ENCODE measurements around the gene MIPEP.

MIPEP gene

DNA sequence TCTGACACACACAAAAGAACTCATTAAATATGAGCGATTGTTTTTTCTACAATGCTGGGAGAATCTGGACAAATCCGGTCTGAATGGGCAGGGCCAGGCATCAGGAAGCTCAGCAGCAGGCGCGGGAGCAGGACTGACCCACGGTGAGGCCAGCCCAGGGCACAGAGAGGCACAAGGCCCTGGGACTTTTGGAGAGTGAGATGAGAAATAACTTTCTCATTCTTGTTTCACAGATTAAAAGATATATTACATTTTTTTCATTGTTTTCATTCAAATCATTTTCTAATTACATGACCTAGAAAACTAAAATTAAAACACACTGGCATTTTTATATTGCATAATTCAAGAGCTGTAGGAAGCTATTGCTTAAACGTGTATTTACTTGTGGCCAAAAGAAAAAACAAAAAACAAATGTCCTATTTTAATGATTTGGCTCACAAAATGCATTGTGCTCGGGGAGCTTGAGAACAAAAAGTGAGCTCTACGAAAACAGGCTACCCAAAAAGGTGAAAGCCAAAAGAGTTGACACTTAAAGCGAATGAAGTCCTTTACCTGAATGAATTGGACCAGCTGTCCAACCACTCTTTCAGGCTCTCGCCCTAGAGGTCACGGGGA lies 185.8 kb downstream of the MIPEP start:
- Histone ChIP-seq H3K9ac (no peak overlapping the region), H3K27ac (no peak overlapping the region), H4K20me1 (ENCODE audit: insufficient read depth) (no peaks in the 10 kb centered on the region), H2AFZ (ENCODE audit: low read depth) (no peak overlapping the region), H3K4me3 (IDR thresholded peaks at IDR 0.05; ENCODE audit: insufficient read depth, low read depth, low read length) (no peak overlapping the region), H3K27me3 (ENCODE audit: insufficient read depth, low read depth) (no peaks in the 10 kb centered on the region), H3K36me3 (ENCODE audit: insufficient read depth) (no peaks in the 10 kb centered on the region), H3K4me1 (ENCODE audit: low read depth, poor library complexity, severe bottlenecking) (no peaks in the 10 kb centered on the region), H3K79me2 (ENCODE audit: insufficient read depth, low read depth) (no peaks in the 10 kb centered on the region), H3K4me2 (no peak overlapping the region)
- TF ChIP-seq CTCF (conservative IDR thresholded peaks at IDR 0.05; ENCODE audit: low read depth, low read length), result no peak

DNA sequence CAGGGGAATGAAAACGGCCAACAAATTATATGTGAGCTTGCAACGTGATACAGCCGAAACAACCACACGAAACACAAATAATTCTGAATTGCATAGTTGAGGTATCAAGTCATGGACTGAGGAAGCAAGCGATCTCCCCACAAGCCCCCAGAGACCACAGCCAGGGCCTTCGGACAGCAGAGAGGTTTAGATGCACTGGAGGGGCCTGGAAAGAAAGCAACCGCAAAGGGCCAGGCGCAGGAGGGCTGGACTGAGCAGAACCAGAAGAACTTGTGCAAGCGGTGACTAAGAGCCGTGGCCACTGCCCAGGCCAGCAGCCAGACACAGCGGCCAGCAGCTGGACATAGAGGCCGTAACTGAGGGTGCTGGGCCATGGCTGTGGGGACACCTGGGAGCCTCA lies 187.6 kb downstream of the MIPEP start:
- Histone ChIP-seq H3K27me3 (ENCODE audit: insufficient read depth, low read depth) (no peaks in the 10 kb centered on the region), H3K4me3 (IDR thresholded peaks at IDR 0.05; ENCODE audit: insufficient read depth, low read depth, low read length) (no peak overlapping the region), H3K27ac (no peak overlapping the region), H3K36me3 (ENCODE audit: insufficient read depth) (no peaks in the 10 kb centered on the region), H3K9ac (no peak overlapping the region), H3K79me2 (ENCODE audit: insufficient read depth, low read depth) (no peaks in the 10 kb centered on the region), H3K4me2 (no peak overlapping the region), H4K20me1 (ENCODE audit: insufficient read depth) (no peaks in the 10 kb centered on the region), H2AFZ (ENCODE audit: low read depth) (no peak overlapping the region), H3K4me1 (ENCODE audit: low read depth, poor library complexity, severe bottlenecking) (no peaks in the 10 kb centered on the region)
- no peak for TF ChIP-seq CTCF (conservative IDR thresholded peaks at IDR 0.05; ENCODE audit: low read depth, low read length)

DNA sequence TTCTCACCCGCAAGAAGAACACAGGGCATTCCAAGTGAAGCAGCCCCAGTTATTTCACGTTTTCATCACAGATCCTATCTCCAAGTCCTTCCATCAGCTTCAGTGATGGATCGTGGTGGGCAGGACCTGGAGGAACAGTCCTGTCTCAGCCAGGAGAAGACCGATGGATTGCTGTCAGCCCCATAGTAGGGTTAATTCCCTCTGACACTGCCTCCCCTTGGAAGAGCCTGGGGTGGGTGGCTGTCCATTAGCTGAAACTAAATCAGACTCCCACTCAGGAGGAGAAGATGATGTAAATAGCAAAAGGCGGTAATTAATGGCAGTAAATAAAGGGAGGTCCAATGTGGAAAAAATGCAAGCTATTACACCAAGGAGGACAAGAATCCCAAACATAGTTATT lies 188.0 kb downstream of the MIPEP start:
- no peak overlapping the region for H2AFZ ChIP-seq (ENCODE audit: low read depth)
- no peak for TF ChIP-seq CTCF (conservative IDR thresholded peaks at IDR 0.05; ENCODE audit: low read depth, low read length)
- H3K36me3 ChIP-seq (ENCODE audit: insufficient read depth), result no peaks in the 10 kb centered on the region
- H3K79me2 ChIP-seq (ENCODE audit: insufficient read depth, low read depth), result no peaks in the 10 kb centered on the region
- H3K27me3 ChIP-seq (ENCODE audit: insufficient read depth, low read depth), result no peaks in the 10 kb centered on the region
- no peak overlapping the region for H3K27ac ChIP-seq
- H4K20me1 ChIP-seq (ENCODE audit: insufficient read depth), result no peaks in the 10 kb centered on the region
- no peak overlapping the region for H3K4me2 ChIP-seq
- H3K9ac ChIP-seq, result no peak overlapping the region
- no peak overlapping the region for H3K4me3 ChIP-seq (IDR thresholded peaks at IDR 0.05; ENCODE audit: insufficient read depth, low read depth, low read length)
- H3K4me1 ChIP-seq (ENCODE audit: low read depth, poor library complexity, severe bottlenecking), result no peaks in the 10 kb centered on the region

DNA sequence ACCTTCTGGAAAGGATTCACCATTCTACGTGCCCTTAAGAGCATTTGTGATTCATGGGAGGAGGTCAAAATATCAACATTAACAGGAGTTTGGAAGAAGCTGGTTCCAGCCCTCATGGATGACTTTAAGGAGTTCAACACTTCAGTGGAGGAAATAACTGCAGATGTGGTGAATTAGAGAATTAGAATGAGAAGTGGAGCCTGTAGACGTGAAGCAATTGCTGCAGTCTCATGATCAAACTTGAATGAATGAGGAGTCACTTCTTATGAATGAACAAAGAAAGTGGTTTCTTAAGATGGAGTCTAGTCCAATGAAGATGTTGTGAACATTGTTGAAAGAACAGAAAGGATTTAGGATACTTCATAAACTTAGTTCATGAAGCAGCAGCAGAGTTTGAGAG lies 189.9 kb downstream of the MIPEP start:
- no peaks in the 10 kb centered on the region for H3K27me3 ChIP-seq (ENCODE audit: insufficient read depth, low read depth)
- no peak overlapping the region for H3K27ac ChIP-seq

More for the DNA sequence above, 189.9 kb downstream of the MIPEP start:
- H3K36me3 ChIP-seq (ENCODE audit: insufficient read depth), result no peaks in the 10 kb centered on the region
- H2AFZ ChIP-seq (ENCODE audit: low read depth), result no peak overlapping the region
- no peak for TF ChIP-seq CTCF (conservative IDR thresholded peaks at IDR 0.05; ENCODE audit: low read depth, low read length)
- no peaks in the 10 kb centered on the region for H4K20me1 ChIP-seq (ENCODE audit: insufficient read depth)
- H3K4me2 ChIP-seq, result no peak overlapping the region
- H3K9ac ChIP-seq, result no peak overlapping the region
- H3K4me3 ChIP-seq (IDR thresholded peaks at IDR 0.05; ENCODE audit: insufficient read depth, low read depth, low read length), result no peak overlapping the region
- H3K4me1 ChIP-seq (ENCODE audit: low read depth, poor library complexity, severe bottlenecking), result no peaks in the 10 kb centered on the region
- H3K79me2 ChIP-seq (ENCODE audit: insufficient read depth, low read depth), result no peaks in the 10 kb centered on the region
